ENCODE results near the gene AMFR. TPM values are rescaled to one million over a fixed set of nuclear protein-coding genes. Genes with fewer than 3 reads are reported as not detected.

AMFR gene
- total and polyA plus RNA-seq, 8 donors = 64.2 to 88.5 (median 69.7) TPM

DNA sequence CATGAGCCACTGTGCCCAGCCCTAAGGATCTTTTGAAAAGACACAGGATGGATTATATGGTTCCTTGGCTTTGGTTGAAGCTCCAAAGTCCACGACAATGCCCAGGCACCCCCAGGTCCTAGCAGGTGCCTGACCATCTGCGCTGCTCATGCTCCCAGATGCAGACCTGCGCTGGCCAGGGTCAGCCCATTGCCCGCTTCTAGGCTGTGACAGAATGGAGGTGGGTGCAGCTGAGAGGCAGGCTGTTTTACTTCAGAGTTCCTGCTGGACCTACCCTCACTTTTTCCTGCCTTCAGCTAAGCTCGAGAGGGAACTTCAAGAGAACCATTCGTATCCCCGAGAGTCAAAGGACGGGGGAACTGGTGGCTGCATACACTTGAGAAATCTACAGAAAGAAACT, 60.5 kb downstream of the AMFR start:
- Histone ChIP-seq H3K27ac (no peak overlapping the region), H3K9me3 (no peaks in the 10 kb centered on the region), H3K27me3 (no peaks in the 10 kb centered on the region), H3K36me3 (peaks cover 0 to 83% of the 10 kb centered on the region in 2 donors), H3K4me1 (no peaks in the 10 kb centered on the region), H3K4me3 (no peak overlapping the region)
- DNase-seq (no peak), ATAC-seq (no peak)
- intact Hi-C loops (cut with DNase I) = no loop called here
- TF ChIP-seq, protein P1, sequence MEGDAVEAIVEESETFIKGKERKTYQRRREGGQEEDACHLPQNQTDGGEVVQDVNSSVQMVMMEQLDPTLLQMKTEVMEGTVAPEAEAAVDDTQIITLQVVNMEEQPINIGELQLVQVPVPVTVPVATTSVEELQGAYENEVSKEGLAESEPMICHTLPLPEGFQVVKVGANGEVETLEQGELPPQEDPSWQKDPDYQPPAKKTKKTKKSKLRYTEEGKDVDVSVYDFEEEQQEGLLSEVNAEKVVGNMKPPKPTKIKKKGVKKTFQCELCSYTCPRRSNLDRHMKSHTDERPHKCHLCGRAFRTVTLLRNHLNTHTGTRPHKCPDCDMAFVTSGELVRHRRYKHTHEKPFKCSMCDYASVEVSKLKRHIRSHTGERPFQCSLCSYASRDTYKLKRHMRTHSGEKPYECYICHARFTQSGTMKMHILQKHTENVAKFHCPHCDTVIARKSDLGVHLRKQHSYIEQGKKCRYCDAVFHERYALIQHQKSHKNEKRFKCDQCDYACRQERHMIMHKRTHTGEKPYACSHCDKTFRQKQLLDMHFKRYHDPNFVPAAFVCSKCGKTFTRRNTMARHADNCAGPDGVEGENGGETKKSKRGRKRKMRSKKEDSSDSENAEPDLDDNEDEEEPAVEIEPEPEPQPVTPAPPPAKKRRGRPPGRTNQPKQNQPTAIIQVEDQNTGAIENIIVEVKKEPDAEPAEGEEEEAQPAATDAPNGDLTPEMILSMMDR (IDR thresholded peaks at IDR 0.05) = no peak

DNA sequence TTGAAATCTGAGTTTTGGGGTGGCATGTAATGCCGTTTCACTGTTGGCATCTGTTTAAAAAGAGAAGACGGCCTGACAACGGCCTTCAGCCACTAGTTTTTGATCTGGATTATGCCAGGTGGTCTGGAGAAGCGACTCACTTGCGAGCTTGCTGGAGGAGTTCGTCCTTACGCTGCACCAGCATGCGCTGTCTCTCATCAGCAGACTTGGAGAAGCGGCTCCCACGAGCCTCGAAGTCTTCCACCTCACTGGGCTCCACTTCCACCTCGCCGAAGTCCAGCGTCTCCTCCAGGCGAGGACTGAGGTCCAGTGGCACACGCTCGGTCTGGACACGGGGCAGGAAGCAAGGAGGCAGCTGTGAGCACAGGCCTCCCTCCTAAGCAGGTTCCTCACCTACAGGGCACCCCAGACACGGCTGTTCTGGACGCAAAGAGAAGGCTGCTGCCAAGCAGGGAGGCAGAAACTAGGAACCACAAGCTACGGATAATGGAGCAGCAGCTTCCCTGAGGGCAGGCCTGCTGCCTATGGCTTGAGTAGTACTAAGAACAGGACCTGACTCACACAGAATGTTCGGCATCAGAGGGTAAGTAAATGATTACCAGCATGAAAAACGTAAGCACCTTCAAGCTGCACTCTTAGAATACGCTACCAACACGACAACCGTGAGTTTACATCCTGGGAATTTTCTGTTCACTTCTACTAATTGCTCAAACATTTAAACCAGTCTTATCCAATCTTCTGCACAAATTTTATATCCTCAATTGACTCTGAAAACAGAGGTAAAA, 61.4 kb downstream of the AMFR start:
- no peak for DNase-seq
- intact Hi-C loops (cut with DNase I) = no loop called here
- ATAC-seq = no peak
- no peak overlapping the region for H3K4me3 ChIP-seq
- TF ChIP-seq, protein P1 (IDR thresholded peaks at IDR 0.05) = no peak
- H3K4me1 ChIP-seq = no peaks in the 10 kb centered on the region
- H3K27me3 ChIP-seq = no peaks in the 10 kb centered on the region
- H3K27ac ChIP-seq = no peak overlapping the region
- no peaks in the 10 kb centered on the region for H3K9me3 ChIP-seq
- peaks cover 0 to 80% of the 10 kb centered on the region in 2 donors for H3K36me3 ChIP-seq

DNA sequence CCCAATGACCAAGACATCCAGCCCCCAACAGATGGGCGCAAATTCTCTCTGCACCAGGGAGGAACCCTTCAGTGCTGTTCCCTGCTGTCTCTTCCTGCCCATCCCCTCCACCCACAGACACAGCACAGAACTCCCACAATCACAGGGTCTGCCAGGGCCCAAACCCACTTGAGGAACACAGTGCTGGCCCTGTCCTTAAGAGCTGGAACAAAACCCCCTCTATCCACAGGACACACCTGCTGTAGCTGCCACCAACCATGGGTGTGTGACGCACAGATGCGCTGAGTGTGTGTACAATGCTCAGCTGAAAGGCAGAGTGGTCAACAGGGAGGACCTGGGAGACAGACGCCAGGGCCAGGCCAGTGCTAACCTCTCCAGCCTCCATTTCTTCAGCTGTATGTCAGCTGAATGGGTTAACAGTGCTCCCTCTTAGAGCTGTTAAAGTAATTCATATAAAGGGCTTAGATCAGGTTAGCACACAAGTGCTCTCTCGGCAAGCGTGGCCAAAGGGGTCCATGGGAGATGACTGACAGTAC, 62.1 kb downstream of the AMFR start:
- Histone ChIP-seq H3K36me3 (peaks cover 0 to 73% of the 10 kb centered on the region in 2 donors), H3K27ac (no peak overlapping the region)

DNA sequence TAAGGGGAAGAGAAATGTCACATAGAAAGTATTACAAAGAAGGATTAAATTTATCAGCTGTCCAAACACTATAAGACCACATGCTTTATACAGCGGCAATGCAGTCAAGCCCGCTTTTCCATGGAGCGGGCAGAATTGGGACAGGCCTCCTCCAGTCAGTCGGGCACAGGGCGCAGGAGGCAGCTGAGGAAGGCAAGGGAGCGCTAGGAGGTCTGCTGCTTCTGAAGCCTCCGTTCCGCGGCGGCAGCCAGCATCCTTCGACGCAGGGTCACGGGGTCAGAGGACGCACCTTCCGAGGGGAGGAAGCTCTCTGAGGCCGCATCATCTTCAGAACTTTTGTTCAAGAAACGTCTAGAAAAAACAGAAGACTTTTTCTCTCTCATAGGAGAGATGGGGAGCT, 62.6 kb downstream of the AMFR start:
- H3K27me3 ChIP-seq = no peaks in the 10 kb centered on the region
- no peaks in the 10 kb centered on the region for H3K9me3 ChIP-seq
- H3K4me3 ChIP-seq = no peak overlapping the region
- H3K27ac ChIP-seq = no peak overlapping the region
- H3K36me3 ChIP-seq = peaks cover 0 to 67% of the 10 kb centered on the region in 2 donors
- no peak for ATAC-seq
- TF ChIP-seq, protein P1 (IDR thresholded peaks at IDR 0.05) = no peak
- no peak for DNase-seq
- intact Hi-C loops (cut with DNase I) = no loop called here
- peaks cover 0 to 2% of the 10 kb centered on the region in 2 donors for H3K4me1 ChIP-seq

More for the DNA sequence above, 62.1 kb downstream of the AMFR start:
- TF ChIP-seq, protein P1 (IDR thresholded peaks at IDR 0.05) = no peak
- intact Hi-C loops (cut with DNase I) = no loop called here
- no peaks in the 10 kb centered on the region for H3K9me3 ChIP-seq
- H3K27me3 ChIP-seq = no peaks in the 10 kb centered on the region
- no peak overlapping the region for H3K4me3 ChIP-seq
- no peaks in the 10 kb centered on the region for H3K4me1 ChIP-seq
- no peak for ATAC-seq
- no peak for DNase-seq

DNA sequence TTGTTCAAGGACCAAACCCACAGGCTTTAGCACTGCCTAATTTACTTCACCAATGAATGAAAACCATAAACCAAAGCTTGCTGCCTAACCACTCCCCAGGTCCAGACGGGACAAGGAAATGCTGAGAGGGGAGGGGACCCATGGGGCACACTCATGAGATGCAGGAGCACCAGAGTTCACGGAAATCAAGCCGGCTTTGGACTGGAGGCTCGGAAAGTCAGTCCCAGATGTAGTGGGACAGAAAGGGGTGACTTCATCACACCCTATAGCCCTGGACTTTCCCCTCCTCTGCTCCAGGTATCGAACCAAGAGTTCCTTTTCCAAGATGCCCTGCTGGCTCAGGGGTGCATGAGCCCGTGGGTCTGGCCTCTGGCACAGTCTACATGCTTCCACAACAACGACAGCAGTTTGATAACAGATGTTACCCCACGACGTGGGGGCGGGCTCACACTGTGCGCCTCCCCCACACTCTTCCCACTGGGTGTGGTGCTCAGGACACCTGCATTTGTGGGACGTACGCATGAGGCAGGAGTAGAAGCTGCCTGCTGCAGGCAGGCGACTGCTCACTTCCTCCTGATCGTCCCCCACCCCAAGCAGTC, 63.2 kb downstream of the AMFR start:
- DNase-seq (no peak), ATAC-seq (no peak)
- no peak overlapping the region for H3K4me3 ChIP-seq
- H3K9me3 ChIP-seq = no peaks in the 10 kb centered on the region
- no peak overlapping the region for H3K27ac ChIP-seq
- intact Hi-C loops (cut with DNase I) = no loop called here
- H3K36me3 ChIP-seq = peaks cover 0 to 62% of the 10 kb centered on the region in 2 donors
- TF ChIP-seq, protein P1 (IDR thresholded peaks at IDR 0.05) = no peak
- H3K4me1 ChIP-seq = peaks cover 0 to 5% of the 10 kb centered on the region in 2 donors
- H3K27me3 ChIP-seq = no peaks in the 10 kb centered on the region

Data from left lung (tissue), 10 donors.